HG03469 (cell line): ENCODE results near the gene RNF8.
"Not testable (repeated sequence)": the region's sequence is repeated elsewhere in the genome, so short reads cannot be mapped to it uniquely, and the experiment has no call there.

Experiments
- ATAC-seq: cut with Tn5 transposase; IDR thresholded peaks from one replicate; pipeline ENCODE4 v1.9.1; 2021; ENCODE audit warnings: mild to moderate bottlenecking, moderate library complexity, moderate number of reproducible peaks; ENCODE audit not compliant: unreplicated experiment

The RNF8 gene

DNA sequence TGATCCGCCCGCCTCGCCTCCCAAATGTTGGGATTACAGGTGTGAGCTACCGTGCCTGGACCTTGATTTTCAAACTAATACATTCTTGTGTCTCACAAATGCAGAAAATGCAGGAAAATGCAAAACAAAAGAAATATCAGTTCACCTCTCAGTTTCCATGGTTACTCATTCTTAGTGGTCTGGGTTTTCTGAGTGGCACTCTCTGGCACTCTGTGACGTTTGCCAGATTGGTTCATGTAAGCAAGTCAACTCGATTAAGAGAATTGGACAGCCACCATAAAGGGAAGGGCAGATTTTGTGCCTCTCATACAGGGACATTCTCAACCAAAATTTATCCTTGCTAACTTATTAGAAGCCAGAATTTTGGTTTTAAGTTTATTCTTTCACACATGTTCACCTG is 87.9 kb downstream of the RNF8 start:
- no peak for ATAC-seq

DNA sequence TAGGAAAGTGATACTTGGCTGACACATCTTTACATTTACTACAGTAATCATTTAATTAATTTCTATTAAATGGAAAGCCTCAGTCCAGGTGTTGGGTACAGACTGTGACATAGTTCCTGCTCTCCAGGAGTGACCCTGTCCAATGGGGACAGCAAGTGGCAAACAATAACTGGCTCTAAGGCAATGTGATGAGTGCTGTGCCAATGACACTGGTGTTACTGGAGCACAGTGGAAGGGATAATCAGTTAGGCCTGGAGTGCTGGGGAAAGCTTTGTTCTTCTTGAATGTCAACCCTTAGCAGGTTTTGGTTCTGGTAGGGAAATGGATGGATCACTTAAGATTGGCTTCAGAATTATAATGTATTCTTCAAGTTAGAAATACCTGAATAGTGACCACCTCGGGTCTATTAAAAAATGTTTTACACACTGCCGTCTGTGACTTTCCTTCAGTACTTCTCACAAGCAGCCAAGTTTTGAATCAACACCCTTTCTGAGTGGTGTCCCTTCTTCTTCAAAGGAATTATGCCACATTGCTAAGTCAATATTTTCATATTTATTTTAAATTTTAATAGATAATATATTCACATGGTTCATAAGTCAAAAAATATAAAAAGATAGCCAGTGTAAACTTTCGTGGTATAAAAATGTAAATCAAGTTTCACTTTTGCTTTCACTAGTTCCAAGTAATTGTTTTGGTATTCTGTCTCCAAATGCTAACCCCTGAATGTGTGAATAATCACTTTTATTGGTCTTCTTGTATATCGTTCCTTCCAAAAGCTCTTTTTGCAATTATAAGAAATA is 88.8 kb downstream of the RNF8 start:
- no peak for ATAC-seq

DNA sequence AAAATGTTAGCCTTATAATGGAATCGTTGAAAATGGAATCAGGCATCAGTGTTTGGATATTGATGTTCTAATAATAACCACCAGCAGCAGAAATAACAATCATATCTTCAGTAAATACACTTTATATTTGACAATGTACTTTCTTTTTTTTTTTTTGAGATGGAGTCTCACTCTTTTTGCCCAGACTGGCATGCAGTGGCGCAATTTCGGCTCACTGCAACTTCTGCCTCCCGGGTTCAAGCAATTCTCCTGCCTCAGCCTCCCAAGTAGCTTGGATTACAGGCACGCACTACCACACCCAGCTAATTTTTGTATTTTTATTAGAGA is 89.4 kb downstream of the RNF8 start:
- ATAC-seq, result not testable (repeated sequence)
